Stomach (tissue), 9 donors: Measurements from ENCODE around the gene ABCA7. TPM values are rescaled to one million over a fixed set of nuclear protein-coding genes. Genes with fewer than 3 reads are reported as not detected.

Source experiments
- DNase-seq, 2 donors: peaks; one replicate each; pipeline versions ENCODE4 v3.0.0 to v3.0.0-alpha.2; 2013 to 2019
- H3K27ac ChIP-seq, 5 donors: fragments of 200-600 bp in 4 of 5; sonication (generic) in 4 of 5; one replicate each; pipeline ENCODE4 v1.5.1; 2013 to 2019; ENCODE audit warnings: mild to moderate bottlenecking in 1 of 5, moderate library complexity in 1 of 5
- H3K27me3 ChIP-seq, 3 donors: fragments of 200-600 bp; sonication (generic); one replicate each; pipeline ENCODE4 v1.5.1; 2017 to 2019; ENCODE audit warnings: mixed run types in 1 of 3
- H3K36me3 ChIP-seq, 4 donors: fragments of 200-600 bp; sonication (generic); 1 replicate in 3 of 4; 2 replicates in 1 of 4; pipeline ENCODE4 v1.5.1; 2016 to 2019
- H3K4me1 ChIP-seq, 4 donors: fragments of 200-600 bp; sonication (generic); one replicate each; pipeline ENCODE4 v1.5.1; 2016 to 2019
- H3K4me3 ChIP-seq, 4 donors: fragments of 200-600 bp; sonication (generic) in 3 of 4; one replicate each; pipeline ENCODE4 v1.5.1; 2016 to 2019; ENCODE audit warnings: mild to moderate bottlenecking in 1 of 4
- H3K9me3 ChIP-seq, 4 donors: fragments of 200-600 bp; sonication (generic); one replicate each; pipeline ENCODE4 v1.5.1; 2016 to 2019
- CTCF ChIP-seq, 7 experiments: fragments of 450-650 bp in 4 of 7; fragments of 200-600 bp in 3 of 7; sonication (generic) in 3 of 7; IDR thresholded peaks; one replicate each; pipeline ENCODE4 v1.5.1; 2016 to 2019; ENCODE audit warnings: antibody characterized with exemption in 7 of 7, control low read depth in 2 of 7, mild to moderate bottlenecking in 1 of 7
- EP300 ChIP-seq: sonication (generic); formaldehyde crosslinking; IDR thresholded peaks from one replicate; pipeline ENCODE4 v1.6.1; 2017; ENCODE audit warnings: antibody characterized with exemption
- POLR2A ChIP-seq, 4 donors: fragments of 450-650 bp; IDR thresholded peaks; one replicate each; pipeline ENCODE4 v1.6.1; 2016; ENCODE audit warnings: antibody characterized with exemption in 4 of 4, control low read depth in 2 of 4, mild to moderate bottlenecking in 1 of 4, moderate library complexity in 1 of 4
- POLR2AphosphoS5 ChIP-seq, 3 donors: sonication (generic); formaldehyde crosslinking; IDR thresholded peaks; one replicate each; pipeline ENCODE4 v1.6.1; 2016; ENCODE audit warnings: antibody characterized with exemption in 3 of 3
- WGBS, 5 donors: extraction: QIAGEN DNeasy Blood & Tissue Kit in 3 of 5; methylation state at CpG; one replicate each; pipeline versions ENCODE4 v1.1.5 to v1.1.7; 2013 to 2018; 5-methylcytosine and 5-hydroxymethylcytosine counted together
- intact Hi-C: fragments of 100-400 bp; cut with DNase I; formaldehyde crosslinking; loops from one replicate; pipeline ENCODE4 v1.15.1; 2023; ENCODE audit warnings: low total_unique reads
- polyA plus RNA-seq, 3 donors: library from polyadenylated mRNA; stranded (reverse); fragments of 200-250 nt; gene quantifications; one replicate each; pipeline ENCODE4 v1.2.3, GENCODE V29; 2013
- total RNA-seq, 5 donors: library from RNA; depleted of rRNA; stranded (reverse); fragments of >200 nt; gene quantifications; one replicate each; pipeline versions ENCODE4 v1.1.0 to v1.2.3, GENCODE V29; 2014 to 2016
- donor health status: healthy with polysubstance abuse.
- donor health status: Bipolar disorder and iron deficiency.
- donor health status: healthy.

Gene ABCA7
- total and polyA plus RNA-seq, 8 donors: 5.1 to 144 (median 34.7) TPM

GRCh38 chr19:1009041-1009980, 30.6 kb upstream of the ABCA7 start:
- intact Hi-C loops: no loop called here
- peak overlapping the region; percentile 27 to 74 (median 73) for H3K27ac ChIP-seq
- TF ChIP-seq EP300 (no peak), POLR2A (IDR thresholded peaks at IDR 0.05) (no peak), CTCF (IDR thresholded peaks at IDR 0.05) (no peak), POLR2AphosphoS5 (IDR thresholded peaks at IDR 0.05) (no peak)
- H3K27me3 ChIP-seq: peaks cover 0 to 4% (median 0%) of the 10 kb centered on the region in 3 donors
- peaks cover 42 to 63% (median 59%) of the 10 kb centered on the region in 4 donors for H3K36me3 ChIP-seq
- no peaks in the 10 kb centered on the region for H3K9me3 ChIP-seq
- H3K4me3 ChIP-seq: peak overlapping the region in 1 of 4 donors; percentile 3
- H3K4me1 ChIP-seq: peaks cover 0 to 16% (median 6%) of the 10 kb centered on the region in 4 donors
- 75 to 87% (median 76%) methylated on average over 35 to 92 of the region's 92 CpGs for WGBS, 5 donors
- peak in 1 of 2 donors; percentile 67 for DNase-seq

DNA sequence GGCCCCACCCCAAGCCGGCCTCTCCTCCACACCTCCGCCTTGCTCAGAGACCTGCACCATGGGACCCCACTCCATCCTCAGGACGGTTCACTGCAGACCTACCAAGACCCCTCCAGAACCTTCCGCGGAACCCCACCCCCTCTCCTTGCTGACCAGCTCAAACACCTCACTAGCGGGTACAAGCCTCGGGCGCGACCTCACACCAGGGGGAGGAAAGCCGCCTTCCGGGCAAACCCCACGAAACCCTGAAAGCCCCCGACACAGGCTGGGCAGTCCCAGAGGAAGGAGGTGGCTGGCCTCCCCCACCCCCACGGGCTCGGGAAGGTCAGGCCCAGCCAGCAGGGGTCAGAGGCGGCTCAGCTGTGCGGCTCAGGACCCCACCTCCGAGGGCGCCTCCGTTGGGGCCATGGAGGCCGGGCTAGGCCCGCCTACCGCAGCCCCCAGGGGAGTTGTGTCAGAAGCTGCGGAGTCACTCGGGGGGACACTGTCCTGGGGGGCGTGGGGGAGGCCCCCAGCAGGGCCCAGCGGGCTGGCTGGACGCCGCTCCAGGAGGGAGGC, 29.8 kb upstream of the ABCA7 start:
- DNase-seq: no peak
- TF ChIP-seq POLR2AphosphoS5 (IDR thresholded peaks at IDR 0.05): no peak
- TF ChIP-seq POLR2A (IDR thresholded peaks at IDR 0.05): no peak
- no peak for TF ChIP-seq CTCF (IDR thresholded peaks at IDR 0.05)
- TF ChIP-seq EP300: no peak
- H3K4me3 ChIP-seq: no peak overlapping the region
- peaks cover 42 to 71% (median 66%) of the 10 kb centered on the region in 4 donors for H3K36me3 ChIP-seq
- H3K9me3 ChIP-seq: no peaks in the 10 kb centered on the region
- intact Hi-C loops: no loop called here
- no peaks in the 10 kb centered on the region for H3K27me3 ChIP-seq
- H3K27ac ChIP-seq: peak overlapping the region in 4 of 5 donors; percentile 36 to 74 (median 74)
- WGBS, 5 donors: 83 to 92% (median 90%) methylated on average over 6 to 29 of the region's 29 CpGs
- peaks cover 3 to 24% (median 12%) of the 10 kb centered on the region in 4 donors for H3K4me1 ChIP-seq

GRCh38 chr19:1010586-1011510, 29.1 kb upstream of the ABCA7 start:
- Histone ChIP-seq H3K27me3 (no peaks in the 10 kb centered on the region), H3K9me3 (no peaks in the 10 kb centered on the region), H3K27ac (peak overlapping the region in 2 of 5 donors; percentile 73 to 74), H3K4me3 (no peak overlapping the region), H3K4me1 (peaks cover 8 to 32% (median 19%) of the 10 kb centered on the region in 4 donors), H3K36me3 (peaks cover 42 to 73% (median 70%) of the 10 kb centered on the region in 4 donors)
- intact Hi-C loops: no loop called here
- no peak for DNase-seq
- TF ChIP-seq POLR2A (IDR thresholded peaks at IDR 0.05): no peak
- TF ChIP-seq EP300: no peak
- no peak for TF ChIP-seq POLR2AphosphoS5 (IDR thresholded peaks at IDR 0.05)
- TF ChIP-seq CTCF (IDR thresholded peaks at IDR 0.05): no peak
- WGBS, 5 donors: 92 to 96% (median 93%) methylated on average over 39 to 56 of the region's 56 CpGs
